Esophagus muscularis mucosa (tissue), 4 donors: ENCODE measurements around the gene ZNF362. TPM values are rescaled to one million over a fixed set of nuclear protein-coding genes. Genes with fewer than 3 reads are reported as not detected.
A peak's percentile ranks its signal among the peaks of the same experiment; 100 is the strongest.

Experiments used
- DNase-seq: peaks from one replicate; pipeline ENCODE4 v3.0.0-alpha.2; 2017; ENCODE audit errors: extremely low spot score
- H3K27ac ChIP-seq, 4 donors: fragments of 200-600 bp; sonication (generic); replicated peaks in 1 of 4; 1 replicate in 3 of 4; 2 replicates in 1 of 4; pipeline ENCODE4 v1.5.1; 2016 to 2019; ENCODE audit warnings: mild to moderate bottlenecking in 1 of 4
- H3K27me3 ChIP-seq, 4 donors: fragments of 200-600 bp; sonication (generic); one replicate each; pipeline versions ENCODE4 v1.5.1 to v1.6.0; 2016 to 2019
- H3K36me3 ChIP-seq, 4 donors: fragments of 200-600 bp; sonication (generic); one replicate each; pipeline ENCODE4 v1.5.1; 2016 to 2019
- H3K4me1 ChIP-seq, 4 donors: fragments of 200-600 bp; sonication (generic); one replicate each; pipeline ENCODE4 v1.5.1; 2016 to 2019
- H3K4me3 ChIP-seq, 4 donors: fragments of 200-600 bp; sonication (generic); 1 replicate in 2 of 4; 2 replicates in 2 of 4; pipeline ENCODE4 v1.5.1; 2016 to 2019; ENCODE audit warnings: mild to moderate bottlenecking in 4 of 4, moderate library complexity in 1 of 4
- H3K9me3 ChIP-seq, 4 donors: fragments of 200-600 bp; sonication (generic); 1 replicate in 3 of 4; 2 replicates in 1 of 4; pipeline ENCODE4 v1.5.1; 2016 to 2019
- EP300 ChIP-seq: sonication (generic); formaldehyde crosslinking; IDR thresholded peaks from one replicate; pipeline ENCODE4 v1.6.1; 2017; ENCODE audit warnings: antibody characterized with exemption
- POLR2A ChIP-seq: fragments of 450-650 bp; IDR thresholded peaks from one replicate; pipeline ENCODE4 v1.6.1; 2017; ENCODE audit warnings: antibody characterized with exemption, moderate library complexity, mild to moderate bottlenecking, low read depth
- POLR2AphosphoS5 ChIP-seq, 2 donors: sonication (generic); formaldehyde crosslinking; IDR thresholded peaks; one replicate each; pipeline ENCODE4 v1.6.1; 2017; ENCODE audit warnings: antibody characterized with exemption in 2 of 2
- WGBS: methylation state at CpG from one replicate; pipeline ENCODE4 v1.1.5; 2018; 5-methylcytosine and 5-hydroxymethylcytosine counted together
- intact Hi-C: fragments of 100-400 bp; cut with DNase I; formaldehyde crosslinking; loops from one replicate; pipeline ENCODE4 v1.15.1; 2023
- total RNA-seq, 4 donors: library from RNA; depleted of rRNA; stranded (reverse); fragments of >200 nt; gene quantifications; one replicate each; pipeline versions ENCODE4 v1.1.0 to v1.2.1, GENCODE V29; 2016
- TF ChIP-seq, protein P1 (sequence below), 3 experiments: fragments of 200-600 bp in 2 of 3; fragments of 450-650 bp in 1 of 3; sonication (generic) in 2 of 3; IDR thresholded peaks; one replicate each; pipeline ENCODE4 v1.5.1; 2017 to 2019; ENCODE audit warnings: antibody characterized with exemption in 3 of 3, mild to moderate bottlenecking in 2 of 3, moderate library complexity in 1 of 3

ZNF362 gene
- total RNA-seq, 4 donors from 2014 or later: 17.2 to 35.3 (median 25.1) TPM

DNA sequence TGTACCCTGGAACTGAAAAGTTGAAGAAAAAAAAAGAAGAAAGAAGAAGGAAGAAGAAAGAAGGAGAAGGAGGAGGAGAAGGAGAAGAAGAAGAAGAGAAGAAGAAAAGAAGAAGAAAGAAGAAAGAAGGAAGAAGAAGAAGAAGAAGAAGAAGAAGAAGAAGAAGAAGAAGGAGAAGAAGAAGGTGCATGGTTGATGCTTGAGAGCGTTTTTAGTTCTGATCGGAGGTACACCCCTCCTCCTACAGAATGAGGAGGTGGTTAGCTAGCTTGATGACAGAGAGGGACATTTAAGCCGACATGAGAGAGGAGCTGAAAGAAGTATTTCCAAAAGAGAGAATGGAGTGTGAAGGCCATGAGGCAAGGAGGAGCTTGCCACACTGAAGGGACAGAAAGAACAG lies 5.6 kb upstream of the ZNF362 start:
- Histone ChIP-seq H3K27ac (no peak overlapping the region), H3K9me3 (no peaks in the 10 kb centered on the region), H3K36me3 (no peaks in the 10 kb centered on the region), H3K27me3 (no peaks in the 10 kb centered on the region), H3K4me3 (no peak overlapping the region), H3K4me1 (peaks cover 0 to 8% (median 7%) of the 10 kb centered on the region in 4 donors)
- TF ChIP-seq, protein P1, sequence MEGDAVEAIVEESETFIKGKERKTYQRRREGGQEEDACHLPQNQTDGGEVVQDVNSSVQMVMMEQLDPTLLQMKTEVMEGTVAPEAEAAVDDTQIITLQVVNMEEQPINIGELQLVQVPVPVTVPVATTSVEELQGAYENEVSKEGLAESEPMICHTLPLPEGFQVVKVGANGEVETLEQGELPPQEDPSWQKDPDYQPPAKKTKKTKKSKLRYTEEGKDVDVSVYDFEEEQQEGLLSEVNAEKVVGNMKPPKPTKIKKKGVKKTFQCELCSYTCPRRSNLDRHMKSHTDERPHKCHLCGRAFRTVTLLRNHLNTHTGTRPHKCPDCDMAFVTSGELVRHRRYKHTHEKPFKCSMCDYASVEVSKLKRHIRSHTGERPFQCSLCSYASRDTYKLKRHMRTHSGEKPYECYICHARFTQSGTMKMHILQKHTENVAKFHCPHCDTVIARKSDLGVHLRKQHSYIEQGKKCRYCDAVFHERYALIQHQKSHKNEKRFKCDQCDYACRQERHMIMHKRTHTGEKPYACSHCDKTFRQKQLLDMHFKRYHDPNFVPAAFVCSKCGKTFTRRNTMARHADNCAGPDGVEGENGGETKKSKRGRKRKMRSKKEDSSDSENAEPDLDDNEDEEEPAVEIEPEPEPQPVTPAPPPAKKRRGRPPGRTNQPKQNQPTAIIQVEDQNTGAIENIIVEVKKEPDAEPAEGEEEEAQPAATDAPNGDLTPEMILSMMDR (IDR thresholded peaks at IDR 0.05): no peak
- TF ChIP-seq EP300: no peak
- TF ChIP-seq POLR2A: no peak
- TF ChIP-seq POLR2AphosphoS5 (IDR thresholded peaks at IDR 0.05): no peak
- no peak for DNase-seq
- intact Hi-C loops: no loop called here
- WGBS: 92% methylated on average over 3 of the region's 3 CpGs

DNA sequence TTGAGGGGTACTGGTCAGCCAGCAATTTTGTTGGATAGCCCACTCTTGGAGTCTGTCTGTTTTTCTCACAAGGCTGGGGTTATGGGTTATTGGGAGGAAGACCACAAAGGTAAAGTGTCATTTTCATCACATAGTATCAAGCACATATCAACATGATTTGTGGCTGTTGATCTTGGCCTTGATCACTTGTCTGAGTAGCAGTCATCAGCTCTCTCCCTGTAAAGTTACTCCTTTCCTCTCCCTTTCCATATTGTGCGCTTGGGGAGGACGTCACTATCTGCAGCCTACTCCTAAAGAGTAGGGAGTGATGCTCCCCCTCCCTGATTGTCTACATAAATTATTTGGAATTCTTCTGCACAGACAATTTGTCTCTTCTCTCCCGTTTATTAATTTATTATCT lies 1.8 kb upstream of the ZNF362 start:
- TF ChIP-seq POLR2AphosphoS5 (IDR thresholded peaks at IDR 0.05) (no peak), EP300 (no peak), POLR2A (no peak)
- TF ChIP-seq, protein P1 (IDR thresholded peaks at IDR 0.05): no peak
- DNase-seq: no peak
- Histone ChIP-seq H3K4me1 (peaks cover 23 to 32% (median 30%) of the 10 kb centered on the region in 4 donors), H3K9me3 (no peaks in the 10 kb centered on the region), H3K36me3 (no peaks in the 10 kb centered on the region), H3K27me3 (no peaks in the 10 kb centered on the region), H3K4me3 (no peak overlapping the region), H3K27ac (no peak overlapping the region)
- intact Hi-C loops: no loop called here
- 75% methylated on average over 3 of the region's 3 CpGs for WGBS

DNA sequence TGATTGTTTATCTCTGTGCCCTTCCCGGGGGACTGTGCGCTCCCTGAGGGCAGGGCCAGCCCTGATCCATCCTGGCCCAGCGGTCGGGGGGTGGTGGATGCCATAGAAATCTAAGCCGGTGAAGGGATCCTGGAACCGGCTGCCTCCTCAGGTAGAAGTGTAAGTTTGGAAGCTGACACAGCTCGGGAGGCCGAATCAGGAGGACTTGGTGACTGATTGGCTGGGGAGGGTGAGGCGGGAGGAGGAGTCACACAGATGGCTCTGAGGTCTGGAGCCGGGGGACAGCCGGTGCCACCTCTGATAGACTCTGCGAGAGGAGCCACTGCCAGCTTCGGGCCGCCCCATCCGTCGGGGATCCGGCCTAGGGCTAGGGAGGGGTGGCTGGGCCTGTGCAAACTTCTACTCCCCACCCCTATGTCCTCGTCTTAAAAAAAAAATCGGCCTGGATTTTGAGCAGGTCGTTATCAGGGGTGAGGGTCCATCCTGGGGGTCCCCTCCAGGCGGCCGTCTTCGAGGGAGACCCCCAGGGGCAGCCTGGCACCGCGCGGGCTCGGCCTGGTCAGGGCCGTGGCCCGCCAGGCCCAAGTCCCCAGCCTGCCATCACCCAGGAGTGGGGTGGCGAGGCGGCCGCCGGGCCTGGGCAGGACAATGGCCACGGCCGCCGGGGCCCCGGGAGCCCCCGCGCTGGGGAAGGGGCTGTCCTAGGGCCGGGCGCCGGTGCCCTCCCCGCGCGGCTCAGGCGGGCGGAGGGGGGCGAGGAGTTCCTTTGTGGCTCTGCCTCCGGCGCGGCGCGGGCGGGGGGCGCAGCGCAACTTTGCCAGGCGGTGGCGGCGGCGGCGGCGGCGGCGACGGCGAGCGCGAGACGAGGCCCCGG lies 708 bp upstream of the ZNF362 start:
- intact Hi-C loops: no loop called here
- no peak for DNase-seq
- Histone ChIP-seq H3K4me1 (peaks cover 24 to 43% (median 40%) of the 10 kb centered on the region in 4 donors), H3K27me3 (no peaks in the 10 kb centered on the region), H3K36me3 (no peaks in the 10 kb centered on the region), H3K4me3 (peak overlapping the region; percentile 67 to 86 (median 71)), H3K27ac (peak overlapping the region; percentile 93 to 97 (median 96)), H3K9me3 (no peaks in the 10 kb centered on the region)
- TF ChIP-seq POLR2AphosphoS5 (IDR thresholded peaks at IDR 0.05) (peak; percentile 75 to 82), EP300 (no peak), POLR2A (peak; percentile 33)
- 29% methylated on average over 18 of the region's 70 CpGs for WGBS

DNA sequence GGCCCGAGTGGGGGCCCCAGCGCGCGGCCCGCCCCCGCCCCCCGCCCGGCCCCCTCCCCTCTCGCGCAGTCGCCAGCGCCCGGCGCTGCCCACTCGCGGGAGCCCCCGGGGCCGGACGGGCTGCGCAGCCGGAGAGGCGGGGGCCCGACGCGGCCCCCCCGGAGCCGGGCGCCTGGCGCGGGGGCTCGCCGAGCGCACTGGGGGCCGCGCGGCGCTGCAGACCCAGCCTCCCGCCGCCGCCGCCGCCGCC lies 146 bp upstream of the ZNF362 start:
- DNase-seq: no peak
- Histone ChIP-seq H3K27ac (peak overlapping the region; percentile 93 to 97 (median 96)), H3K36me3 (no peaks in the 10 kb centered on the region), H3K4me3 (peak overlapping the region; percentile 67 to 86 (median 71)), H3K27me3 (no peaks in the 10 kb centered on the region), H3K4me1 (peaks cover 28 to 48% (median 46%) of the 10 kb centered on the region in 4 donors), H3K9me3 (no peaks in the 10 kb centered on the region)
- intact Hi-C loops: no loop called here
- no CpG with 5 or more reads among the region's 43 CpGs for WGBS
- no peak for TF ChIP-seq EP300
- TF ChIP-seq, protein P1 (IDR thresholded peaks at IDR 0.05): no peak
- TF ChIP-seq POLR2AphosphoS5 (IDR thresholded peaks at IDR 0.05): no peak
- no peak for TF ChIP-seq POLR2A

DNA sequence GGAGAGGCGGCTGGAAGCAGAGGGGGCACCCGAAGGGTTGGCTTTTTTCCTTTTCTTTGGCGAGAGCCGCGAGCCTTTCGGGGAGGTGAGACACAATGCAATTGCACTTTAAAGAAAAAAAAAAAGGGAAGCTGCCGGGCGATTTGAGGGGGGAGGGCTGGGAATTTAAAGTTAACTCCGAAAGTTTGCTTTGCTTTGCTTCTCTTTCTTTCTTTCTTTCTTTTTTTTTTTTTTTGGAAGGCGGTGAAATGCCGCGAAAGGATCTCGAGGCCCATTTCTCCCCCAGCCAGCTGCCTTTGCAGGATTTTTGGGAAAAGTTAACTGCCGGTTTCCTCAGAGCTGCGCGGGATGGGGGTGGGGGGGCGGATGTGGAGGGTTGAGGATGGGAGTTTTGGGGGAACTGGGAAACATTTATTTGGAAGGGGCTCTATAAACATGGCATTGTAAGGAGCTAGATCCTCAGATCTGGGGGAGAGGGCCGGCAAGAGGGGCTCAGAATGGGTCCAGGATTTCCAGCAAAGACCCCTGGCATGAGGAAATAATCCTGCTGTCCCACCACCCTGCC lies 997 bp downstream of the ZNF362 start:
- Histone ChIP-seq H3K27ac (peak overlapping the region; percentile 76 to 93 (median 84)), H3K36me3 (no peaks in the 10 kb centered on the region), H3K4me1 (peaks cover 37 to 58% (median 55%) of the 10 kb centered on the region in 4 donors), H3K9me3 (no peaks in the 10 kb centered on the region), H3K27me3 (no peaks in the 10 kb centered on the region), H3K4me3 (peak overlapping the region; percentile 67 to 86 (median 71))
- DNase-seq: no peak
- WGBS: 1% methylated on average over 18 of the region's 18 CpGs
- intact Hi-C loops: no loop called here
- TF ChIP-seq POLR2AphosphoS5 (IDR thresholded peaks at IDR 0.05): no peak
- TF ChIP-seq, protein P1 (IDR thresholded peaks at IDR 0.05): no peak
- no peak for TF ChIP-seq POLR2A
- no peak for TF ChIP-seq EP300
